Endometrium (tissue), 2 donors: Measurements from ENCODE around the gene EIF4E.
"Not testable (repeated sequence)": the region's sequence is repeated elsewhere in the genome, so short reads cannot be mapped to it uniquely, and the experiment has no call there.

Experiments used
- FAIRE-seq: peaks from 2 replicates; lab custom pipeline; 2012; peaks lifted over from hg19 to GRCh38; lab: Jason Lieb, UNC
- donor health status: control.
- donor health status: control.

EIF4E gene

GRCh38 chr4:98930311-98930865 lies 1.5 kb upstream of the EIF4E start:
- no peak for FAIRE-seq

GRCh38 chr4:98929341-98930267 lies 671 bp upstream of the EIF4E start:
- FAIRE-seq = no peak

GRCh38 chr4:98928131-98928504 lies 815 bp downstream of the EIF4E start:
- FAIRE-seq = no peak

DNA sequence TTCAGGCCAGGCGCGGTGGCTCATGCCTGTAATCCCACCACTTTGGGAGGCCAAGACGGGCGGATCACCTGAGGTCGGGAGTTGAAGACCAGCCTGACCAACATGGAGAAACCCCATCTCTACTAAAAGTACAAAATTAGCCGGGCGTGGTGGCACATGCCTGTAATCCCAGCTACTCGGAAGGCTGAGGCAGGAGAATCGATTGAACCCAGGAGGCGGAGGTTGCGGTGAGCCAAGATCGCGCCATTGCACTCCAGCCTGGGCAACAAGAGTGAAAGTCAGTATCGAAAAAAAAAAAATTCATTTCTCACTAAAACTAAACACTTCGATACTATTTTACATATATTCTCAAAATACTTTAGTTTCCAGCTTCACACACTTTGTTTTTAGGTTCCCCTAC lies 2.7 kb downstream of the EIF4E start:
- FAIRE-seq = not testable (repeated sequence)

DNA sequence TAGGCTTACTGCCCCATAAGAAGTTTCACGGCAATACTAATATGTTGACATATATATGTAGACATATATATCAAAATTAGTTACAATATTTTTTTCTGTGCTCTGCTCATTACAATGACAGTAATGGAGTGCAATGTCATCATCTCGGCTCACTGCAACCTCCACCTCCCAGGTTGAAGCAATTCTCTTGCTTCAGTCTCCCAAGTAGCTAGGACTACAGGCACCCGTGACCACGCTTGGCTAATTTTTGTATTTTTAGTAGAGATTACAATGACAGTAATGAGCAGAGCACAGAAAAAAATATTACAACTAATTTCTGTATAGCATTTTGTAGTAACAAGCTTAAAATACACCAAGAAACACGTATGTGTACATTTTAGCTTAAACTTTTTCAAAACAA lies 7.6 kb downstream of the EIF4E start:
- FAIRE-seq = no peak

- FAIRE-seq = no peak
Observed at GRCh38 chr4:98919996-98920395, 8.9 kb downstream of the EIF4E start.

- not testable (repeated sequence) for FAIRE-seq
Observed at GRCh38 chr4:98910728-98911127, 18.2 kb downstream of the EIF4E start.

DNA sequence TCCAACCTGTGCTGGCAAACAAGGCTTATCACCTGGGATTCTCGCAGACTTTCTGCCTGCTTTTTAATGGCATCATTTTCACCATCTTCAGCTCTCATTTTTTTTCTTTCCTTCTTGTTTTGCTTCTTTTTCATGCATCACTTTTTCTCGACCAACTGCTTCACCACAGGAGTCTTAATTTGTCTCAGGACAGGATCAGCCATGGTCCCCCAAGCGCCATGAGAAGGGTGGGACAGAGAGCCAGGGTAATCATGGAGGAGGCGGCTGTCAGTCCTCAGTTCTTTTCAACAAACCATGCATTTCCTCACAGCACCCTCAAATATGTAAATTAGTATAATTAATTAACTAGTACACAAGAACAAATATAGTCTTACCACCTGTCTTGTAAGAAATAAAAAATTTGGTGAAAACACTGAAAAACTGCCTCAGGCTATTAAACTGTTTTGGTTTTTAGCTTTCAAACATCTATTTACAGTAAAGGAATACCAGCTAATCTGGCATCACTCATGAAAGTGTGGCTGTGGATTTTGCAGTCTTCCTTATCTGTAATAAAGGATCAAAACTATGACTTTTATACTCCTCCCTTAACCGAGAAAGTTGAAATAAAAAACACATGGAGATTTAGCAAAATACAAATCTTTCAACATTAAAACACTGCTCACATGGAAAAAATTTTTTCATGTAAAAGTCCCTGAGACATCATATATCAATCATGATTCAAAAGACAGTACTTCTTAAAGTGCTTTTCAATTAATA lies 19.1 kb downstream of the EIF4E start:
- FAIRE-seq = peak; percentile 76

- FAIRE-seq = no peak
Observed at GRCh38 chr4:98908703-98909262, 20.1 kb downstream of the EIF4E start.

DNA sequence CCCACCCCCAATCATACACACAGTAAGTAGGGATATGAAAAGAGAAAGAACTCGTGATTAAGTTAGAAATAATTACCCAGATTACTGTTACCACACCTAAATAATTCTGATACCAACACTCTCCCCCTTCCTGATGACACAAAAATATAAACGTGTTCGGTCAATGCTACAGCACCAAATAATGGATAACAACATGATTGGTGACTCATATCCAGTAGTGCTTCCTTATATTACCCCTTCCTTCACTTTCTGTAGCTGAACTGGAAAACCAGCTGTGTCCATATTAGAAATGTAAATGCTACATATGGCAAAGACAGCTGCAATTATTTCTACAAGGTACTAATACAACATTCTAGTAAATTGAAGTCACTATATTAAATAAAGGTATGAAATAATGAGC lies 20.8 kb downstream of the EIF4E start:
- no peak for FAIRE-seq

DNA sequence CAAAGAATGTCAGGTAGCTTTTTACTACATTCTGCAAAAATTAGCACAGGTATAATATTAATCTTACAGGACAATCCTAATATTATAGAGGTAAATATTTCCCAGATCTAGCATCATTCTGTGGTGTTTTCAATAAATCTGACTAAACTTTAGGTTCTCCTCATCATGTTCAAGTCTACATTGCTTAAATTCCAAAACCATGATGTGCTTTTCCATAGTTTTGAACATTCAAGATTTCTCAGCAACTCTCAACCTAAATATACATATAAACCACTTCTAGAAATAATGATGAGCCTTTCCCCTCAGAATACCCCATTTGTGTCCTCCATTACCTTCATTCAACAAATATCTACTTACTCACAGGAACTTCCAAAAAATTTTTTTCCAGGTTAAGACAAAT lies 23.1 kb downstream of the EIF4E start:
- FAIRE-seq = no peak

DNA sequence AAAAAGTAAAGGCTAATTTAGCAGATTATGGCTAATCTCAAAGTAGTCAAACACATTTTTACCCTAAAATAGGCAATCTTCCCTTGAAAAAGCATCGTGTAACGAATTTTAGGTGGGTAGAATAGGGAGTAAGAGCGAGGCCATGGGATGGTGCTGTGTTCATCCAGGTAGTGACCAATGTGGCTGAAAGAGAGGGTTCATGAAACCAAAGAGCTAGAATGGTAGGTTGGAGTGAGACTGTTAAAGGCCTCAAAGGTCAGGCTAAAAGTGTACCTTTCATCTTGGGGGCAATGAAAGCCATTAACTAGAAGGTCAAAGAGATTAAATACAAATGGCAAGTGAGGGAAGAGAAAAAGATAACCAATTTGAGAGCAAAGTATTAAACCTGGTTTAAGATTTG lies 23.6 kb downstream of the EIF4E start:
- FAIRE-seq = no peak

- FAIRE-seq = no peak
Observed at GRCh38 chr4:98903963-98904362, 25.0 kb downstream of the EIF4E start.

DNA sequence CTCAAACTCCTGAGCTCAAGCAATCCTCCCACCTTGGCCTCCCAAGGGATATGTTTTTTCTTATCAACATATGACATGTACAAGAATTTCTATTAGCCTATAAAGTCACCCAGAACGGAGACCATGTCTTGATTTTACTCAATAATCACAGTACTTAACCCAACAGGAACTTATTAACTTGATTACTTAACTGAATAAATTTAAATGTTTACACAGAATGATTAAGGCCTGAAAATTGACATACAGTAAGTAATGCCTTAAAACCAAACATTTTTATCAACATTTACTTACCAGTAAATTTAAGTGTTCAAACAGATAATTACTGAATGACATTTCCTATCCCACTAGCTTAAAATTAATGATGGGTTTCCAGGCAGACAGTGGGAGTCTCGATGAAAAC lies 25.4 kb downstream of the EIF4E start:
- no peak for FAIRE-seq

- FAIRE-seq = no peak
Observed at GRCh38 chr4:98899277-98899676, 29.7 kb downstream of the EIF4E start.

DNA sequence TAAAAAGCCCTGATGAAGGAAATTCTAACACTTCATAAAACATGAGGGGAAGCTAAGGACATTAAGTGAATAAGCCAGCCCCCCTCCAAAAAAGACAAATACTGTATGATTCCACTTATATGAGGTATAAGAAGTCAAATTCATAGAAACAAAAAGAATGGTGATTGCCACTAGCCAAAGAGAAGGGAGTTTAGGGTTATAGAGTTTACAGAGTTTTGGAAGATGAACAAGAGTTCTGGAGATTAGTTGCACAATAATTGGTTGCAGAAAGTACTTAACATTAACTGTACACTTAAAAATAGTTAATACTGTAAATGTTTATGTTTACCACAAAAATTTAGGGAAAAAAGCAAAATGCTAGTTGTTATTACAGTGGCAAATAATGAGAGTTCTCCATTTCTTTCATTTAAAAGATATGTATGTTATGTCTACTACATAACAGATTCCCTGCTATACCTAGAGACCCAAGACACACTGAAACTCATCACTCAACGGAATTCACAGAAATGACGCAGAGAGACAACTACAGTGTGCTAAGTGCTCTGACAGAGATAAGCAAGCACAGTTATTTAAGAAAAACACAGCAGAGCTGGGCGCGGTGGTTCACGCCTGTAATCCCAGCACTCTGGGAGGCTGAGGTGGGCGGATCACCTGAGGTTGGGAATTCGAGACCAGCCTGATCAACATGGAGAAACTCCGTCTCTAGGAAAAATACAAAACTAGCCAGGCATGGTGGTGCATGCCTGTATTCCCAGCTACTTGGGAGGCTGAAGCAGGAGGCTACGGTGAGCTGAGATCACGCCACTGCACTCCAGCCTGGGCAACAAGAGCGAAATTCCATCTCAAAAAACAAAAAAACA lies 37.2 kb downstream of the EIF4E start:
- FAIRE-seq = no peak

DNA sequence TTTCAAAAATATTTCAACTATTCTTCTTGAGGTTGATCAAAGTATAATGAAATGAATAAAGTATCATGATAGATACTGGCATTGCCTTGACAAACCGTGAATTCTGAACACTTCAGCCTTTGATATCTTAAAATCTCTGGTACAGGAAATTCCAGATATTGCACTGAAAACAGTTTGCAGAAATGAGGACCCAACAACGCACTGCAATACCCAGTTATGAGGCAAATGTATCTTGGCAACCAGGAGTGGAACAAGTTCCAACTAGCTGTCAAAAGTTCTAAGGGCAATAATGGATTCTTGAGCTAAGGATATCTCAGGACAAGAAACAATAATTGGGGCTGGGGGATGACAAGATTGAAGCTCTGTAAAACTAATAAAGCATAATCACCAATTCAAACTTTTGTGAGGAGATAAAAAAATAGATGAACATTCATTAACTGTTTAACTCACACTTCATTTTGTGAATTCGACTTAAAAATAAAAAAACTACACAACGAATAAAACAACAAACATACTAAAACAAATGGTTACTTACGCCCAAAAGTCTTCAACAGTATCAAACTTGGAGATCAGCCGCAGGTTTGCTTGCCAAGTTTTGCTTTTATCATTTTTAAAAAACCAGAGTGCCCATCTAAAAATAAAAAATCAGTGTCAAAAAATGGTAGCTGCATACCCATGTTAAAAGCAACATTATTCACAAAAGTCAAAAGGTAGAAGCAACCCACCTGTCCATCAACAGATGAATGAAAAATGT lies 38.1 kb downstream of the EIF4E start:
- no peak for FAIRE-seq

GRCh38 chr4:98887145-98887544 lies 41.8 kb downstream of the EIF4E start:
- FAIRE-seq = no peak

GRCh38 chr4:98886382-98886781 lies 42.6 kb downstream of the EIF4E start:
- FAIRE-seq = not testable (repeated sequence)

GRCh38 chr4:98880884-98881283 lies 48.0 kb downstream of the EIF4E start:
- not testable (repeated sequence) for FAIRE-seq

DNA sequence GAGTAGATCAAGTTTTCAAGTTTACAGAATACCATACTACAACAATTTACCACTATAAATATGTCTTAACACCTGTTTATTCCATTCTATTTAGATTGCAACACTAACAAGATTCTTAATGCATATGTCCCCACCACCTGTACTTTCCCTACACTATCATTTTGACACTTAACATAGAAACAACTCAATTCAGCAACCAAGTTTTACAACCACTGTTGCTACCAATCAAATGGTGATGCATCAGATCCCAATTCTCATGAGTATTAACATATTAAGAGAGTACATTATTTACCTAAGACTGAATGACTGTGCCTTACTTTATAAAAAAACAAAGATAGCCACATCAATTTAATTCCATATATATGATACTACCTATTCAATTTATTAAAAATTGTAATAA lies 49.4 kb downstream of the EIF4E start:
- no peak for FAIRE-seq
